Mammary epithelial cell (primary cell): Measurements from ENCODE around the gene PCDHA1.

Source experiments
- CTCF ChIP-seq, 2 donors: IDR thresholded peaks in 1 of 2; conservative IDR thresholded peaks in 1 of 2; 2 replicates each; pipeline ENCODE4 v1.5.1; 2011 to 2012; ENCODE audit warnings: inconsistent platforms in 2 of 2, low read length in 2 of 2, mild to moderate bottlenecking in 2 of 2, control low read depth in 1 of 2, low read depth in 1 of 2; ENCODE audit not compliant: insufficient read depth in 1 of 2; ENCODE audit errors: extremely low read depth in 1 of 2
- EZH2 ChIP-seq: IDR thresholded peaks from 2 replicates; pipeline ENCODE4 v1.6.1; 2012; ENCODE audit warnings: low read length, inconsistent platforms, borderline replicate concordance

- TF ChIP-seq CTCF (conservative IDR thresholded peaks at IDR 0.05 in 1 of 2, IDR thresholded peaks at IDR 0.05 in 1 of 2; ENCODE audit: extremely low read depth in 1 of 2, insufficient read depth in 1 of 2, low read depth in 1 of 2, low read length in 2 of 2) = no peak
- TF ChIP-seq EZH2 = no peak
Measured at GRCh38 chr5:140978983-140979382, 193.0 kb downstream of the PCDHA1 start.
